H1 (cell line): ENCODE measurements around the gene RAMP2. TPM values are rescaled to one million over a fixed set of nuclear protein-coding genes. Genes with fewer than 3 reads are reported as not detected.

ENCODE experiments used
- CHD1 ChIP-seq: IDR thresholded peaks from 2 replicates; pipeline ENCODE4 v1.6.1; 2012; ENCODE audit warnings: low read depth, low read length, improper control_type of control experiment
- CHD7 ChIP-seq: fragments of 300-600 bp; sonication (generic); IDR thresholded peaks from 2 replicates; pipeline ENCODE4 v1.7.1; 2012; ENCODE audit warnings: low read length, moderate library complexity, mild to moderate bottlenecking, inconsistent platforms; ENCODE audit not compliant: insufficient replicate concordance
- CREB1 ChIP-seq: IDR thresholded peaks from 2 replicates; pipeline ENCODE4 v1.6.1; 2012; ENCODE audit warnings: inconsistent platforms
- KDM4A ChIP-seq: IDR thresholded peaks from one replicate; pipeline ENCODE4 v1.7.1; 2012; ENCODE audit warnings: low read depth, mild to moderate bottlenecking, moderate library complexity, low read length, inconsistent platforms; ENCODE audit not compliant: severe bottlenecking
- NRF1 ChIP-seq: IDR thresholded peaks from 2 replicates; pipeline ENCODE4 v1.6.1; 2011; ENCODE audit warnings: mild to moderate bottlenecking, low read depth, low read length, improper control_type of control experiment
- SIN3A ChIP-seq, 2 experiments: IDR thresholded peaks in 1 of 2; conservative IDR thresholded peaks in 1 of 2; 2 replicates each; pipeline ENCODE4 v1.6.1; 2011 to 2012; ENCODE audit warnings: low read length in 2 of 2, improper control_type of control experiment in 1 of 2, low read depth in 1 of 2, mild to moderate bottlenecking in 1 of 2
- SP4 ChIP-seq: IDR thresholded peaks from 2 replicates; pipeline ENCODE4 v1.6.1; 2012; ENCODE audit warnings: low read length, inconsistent platforms
- TCF12 ChIP-seq: IDR thresholded peaks from 2 replicates; pipeline ENCODE4 v1.6.1; 2011; ENCODE audit warnings: low read depth, mild to moderate bottlenecking, low read length
- YY1 ChIP-seq: IDR thresholded peaks from 2 replicates; pipeline ENCODE4 v1.6.1; 2011; ENCODE audit warnings: low read depth, mild to moderate bottlenecking, low read length
- polyA plus RNA-seq, 7 experiments: library from polyadenylated mRNA; depleted of rRNA in 3 of 7; stranded (reverse) in 5 of 7; unstranded in 2 of 7; fragments of >200 nt in 5 of 7; fragments of 200-250 nt in 2 of 7; gene quantifications; 1 replicate in 5 of 7; 2 replicates in 1 of 7; 4 replicates in 1 of 7; pipeline versions ENCODE4 v1.2.1 to v1.2.3, GENCODE V29; 2011 to 2013; ENCODE audit warnings: missing spikeins in 2 of 7, mixed read lengths in 2 of 7
- total RNA-seq: library from RNA; stranded (reverse); fragmentation: NEBNext Ultra II Directional; extraction: Animal tissue kit (Norgen Biotek cat#: 25700); gene quantifications from 2 replicates; pipeline ENCODE4 v1.2.1, GENCODE V29; 2021

Gene RAMP2
- total and polyA plus RNA-seq, 2 of the 8 experiments (the other 6 are each of a cell fraction or from before 2014, with no cell fraction given), result 13.4 to 41.7 TPM

- TF ChIP-seq CHD7, result no peak
- no peak for TF ChIP-seq SP4
- TF ChIP-seq YY1, result peak; percentile 6; the same call in 1 of the 2 replicates
- peak; percentile 77 for TF ChIP-seq NRF1
- no peak for TF ChIP-seq TCF12
- peak; percentile 47; the same call in 1 of the 2 replicates for TF ChIP-seq CREB1
- peak; percentile 49 for TF ChIP-seq KDM4A
- TF ChIP-seq SIN3A (conservative IDR thresholded peaks at IDR 0.05 in 1 of 2, IDR thresholded peaks at IDR 0.05 in 1 of 2; ENCODE audit: low read depth in 1 of 2, low read length in 2 of 2), result 0 out of 4 replicates have a peak, but pooled peaks of 1 of the 2 experiments have one; percentile 13
- TF ChIP-seq CHD1, result no peak
- TF ChIP-seq, all 59 proteins: peak for 14
Measured at GRCh38 chr17:42744806-42745617, 16.0 kb upstream of the RAMP2 start, which contains the start of gene EZH1 (continued).
